WERI-Rb-1 (cell line): Measurements from ENCODE around the gene POLR2L.

ENCODE experiments used
- DNase-seq: peaks from one replicate; pipeline ENCODE4 v3.0.0-alpha.2; 2020
- H3K27ac ChIP-seq: fragments of 250-450 bp; sonication (Bioruptor Pico); 2 replicates; pipeline ENCODE4 v1.5.1; 2020; ENCODE audit warnings: mild to moderate bottlenecking, moderate library complexity
- H3K27me3 ChIP-seq: fragments of 250-450 bp; sonication (Bioruptor Pico); 2 replicates; pipeline ENCODE4 v1.5.1; 2021; ENCODE audit warnings: mild to moderate bottlenecking, low read depth, moderate library complexity; ENCODE audit not compliant: insufficient read depth, severe bottlenecking
- H3K36me3 ChIP-seq: fragments of 250-450 bp; sonication (Bioruptor Pico); 2 replicates; pipeline ENCODE4 v1.5.1; 2020; ENCODE audit warnings: mild to moderate bottlenecking, moderate library complexity
- H3K4me3 ChIP-seq: 2 replicates; pipeline ENCODE4 v1.5.1; 2011; ENCODE audit warnings: low read depth, mild to moderate bottlenecking, control low read depth, low read length
- H3K9me3 ChIP-seq: fragments of 250-450 bp; sonication (Bioruptor Pico); 2 replicates; pipeline ENCODE4 v1.5.1; 2021; ENCODE audit warnings: mild to moderate bottlenecking, moderate library complexity; ENCODE audit not compliant: severe bottlenecking
- TF ChIP-seq, protein P1 (sequence below): IDR thresholded peaks from 2 replicates; pipeline ENCODE4 v1.5.1; 2011; ENCODE audit warnings: low read depth, mild to moderate bottlenecking, control low read depth, inconsistent platforms, low read length

The POLR2L gene

GRCh38 chr11:855330-855674 lies 13.0 kb upstream of the POLR2L start:
- Histone ChIP-seq H3K9me3 (no peaks in the 10 kb centered on the region), H3K4me3 (no peak overlapping the region), H3K36me3 (no peaks in the 10 kb centered on the region), H3K27ac (peak overlapping the region; percentile 38), H3K27me3 (no peaks in the 10 kb centered on the region)
- no peak for DNase-seq
- TF ChIP-seq, protein P1, sequence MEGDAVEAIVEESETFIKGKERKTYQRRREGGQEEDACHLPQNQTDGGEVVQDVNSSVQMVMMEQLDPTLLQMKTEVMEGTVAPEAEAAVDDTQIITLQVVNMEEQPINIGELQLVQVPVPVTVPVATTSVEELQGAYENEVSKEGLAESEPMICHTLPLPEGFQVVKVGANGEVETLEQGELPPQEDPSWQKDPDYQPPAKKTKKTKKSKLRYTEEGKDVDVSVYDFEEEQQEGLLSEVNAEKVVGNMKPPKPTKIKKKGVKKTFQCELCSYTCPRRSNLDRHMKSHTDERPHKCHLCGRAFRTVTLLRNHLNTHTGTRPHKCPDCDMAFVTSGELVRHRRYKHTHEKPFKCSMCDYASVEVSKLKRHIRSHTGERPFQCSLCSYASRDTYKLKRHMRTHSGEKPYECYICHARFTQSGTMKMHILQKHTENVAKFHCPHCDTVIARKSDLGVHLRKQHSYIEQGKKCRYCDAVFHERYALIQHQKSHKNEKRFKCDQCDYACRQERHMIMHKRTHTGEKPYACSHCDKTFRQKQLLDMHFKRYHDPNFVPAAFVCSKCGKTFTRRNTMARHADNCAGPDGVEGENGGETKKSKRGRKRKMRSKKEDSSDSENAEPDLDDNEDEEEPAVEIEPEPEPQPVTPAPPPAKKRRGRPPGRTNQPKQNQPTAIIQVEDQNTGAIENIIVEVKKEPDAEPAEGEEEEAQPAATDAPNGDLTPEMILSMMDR, result no peak

GRCh38 chr11:854601-855329 lies 12.4 kb upstream of the POLR2L start:
- Histone ChIP-seq H3K9me3 (no peaks in the 10 kb centered on the region), H3K27me3 (no peaks in the 10 kb centered on the region), H3K27ac (peak overlapping the region; percentile 28), H3K4me3 (no peak overlapping the region), H3K36me3 (no peaks in the 10 kb centered on the region)
- TF ChIP-seq, protein P1, result no peak
- DNase-seq, result no peak

GRCh38 chr11:853682-854448 lies 11.5 kb upstream of the POLR2L start:
- Histone ChIP-seq H3K27ac (no peak overlapping the region), H3K27me3 (no peaks in the 10 kb centered on the region), H3K9me3 (no peaks in the 10 kb centered on the region), H3K4me3 (no peak overlapping the region), H3K36me3 (no peaks in the 10 kb centered on the region)
- TF ChIP-seq, protein P1, result no peak
- no peak for DNase-seq

- TF ChIP-seq, protein P1, result no peak
- no peaks in the 10 kb centered on the region for H3K36me3 ChIP-seq
- DNase-seq, result no peak
- H3K27ac ChIP-seq, result no peak overlapping the region
- H3K4me3 ChIP-seq, result no peak overlapping the region
- no peaks in the 10 kb centered on the region for H3K9me3 ChIP-seq
- H3K27me3 ChIP-seq, result no peaks in the 10 kb centered on the region
Measured at GRCh38 chr11:852762-853161, 10.4 kb upstream of the POLR2L start.

GRCh38 chr11:850775-851763 lies 8.7 kb upstream of the POLR2L start:
- TF ChIP-seq, protein P1, result peak; percentile 64
- H3K4me3 ChIP-seq, result peak overlapping the region; percentile 33

More at GRCh38 chr11:850775-851763, 8.7 kb upstream of the POLR2L start:
- Histone ChIP-seq H3K27me3 (no peaks in the 10 kb centered on the region), H3K36me3 (no peaks in the 10 kb centered on the region), H3K9me3 (no peaks in the 10 kb centered on the region), H3K27ac (no peak overlapping the region)
- peak; percentile 75 for DNase-seq
